Stimulated activated CD8-positive, alpha-beta memory T cell treated with anti-CD3 and anti-CD28 coated beads, Interleukin-15, amount 100 ng/mL, for 48 hours (primary cell): ENCODE data around the gene SLC4A1.

Source experiments
- DNase-seq, 2 donors: peaks; one replicate each; pipeline ENCODE4 v3.0.0-alpha.2; 2020; ENCODE audit warnings: low read depth in 2 of 2

Gene SLC4A1

GRCh38 chr17:44220213-44221083 lies 47.5 kb downstream of the SLC4A1 start:
- no peak for DNase-seq

- peak in 1 of 2 donors; percentile 50 for DNase-seq
These were observed 48.2 kb downstream of the SLC4A1 start, which contains the start of gene UBTF for GRCh38 chr17:44219616-44220212. Gene UBTF, minus strand, starts transcription at chr17:44219675. Its CDS starts 1,446 bp downstream, at chr17:44218229.

GRCh38 chr17:44219108-44219615 lies 48.8 kb downstream of the SLC4A1 start:
- DNase-seq, result peak; percentile 58 to 68

GRCh38 chr17:44218344-44219107 lies 49.4 kb downstream of the SLC4A1 start:
- DNase-seq, result peak; percentile 83 to 84

GRCh38 chr17:44217738-44218343 lies 50.1 kb downstream of the SLC4A1 start:
- no peak for DNase-seq

GRCh38 chr17:44216694-44217093 lies 51.2 kb downstream of the SLC4A1 start:
- DNase-seq, result no peak

- DNase-seq, result no peak
These were observed 51.8 kb downstream of the SLC4A1 start for GRCh38 chr17:44216173-44216572.

GRCh38 chr17:44214896-44215295 lies 53.0 kb downstream of the SLC4A1 start:
- no peak for DNase-seq

- no peak for DNase-seq
These were observed 53.8 kb downstream of the SLC4A1 start for GRCh38 chr17:44214230-44214494.

- DNase-seq, result no peak
These were observed 54.3 kb downstream of the SLC4A1 start for GRCh38 chr17:44213403-44214229.

- DNase-seq, result no peak
These were observed 55.2 kb downstream of the SLC4A1 start for GRCh38 chr17:44212507-44213402.

- DNase-seq, result no peak
These were observed 56.4 kb downstream of the SLC4A1 start for GRCh38 chr17:44211281-44212265.

- DNase-seq, result peak; percentile 89 to 91
These were observed 57.4 kb downstream of the SLC4A1 start for GRCh38 chr17:44210342-44211192.

- peak in 1 of 2 donors; percentile 58 for DNase-seq
These were observed 58.1 kb downstream of the SLC4A1 start for GRCh38 chr17:44209786-44210341.

GRCh38 chr17:44207743-44208142 lies 60.2 kb downstream of the SLC4A1 start:
- DNase-seq, result no peak

- no peak for DNase-seq
These were observed 60.6 kb downstream of the SLC4A1 start for GRCh38 chr17:44207319-44207718.

GRCh38 chr17:44206825-44207155 lies 61.1 kb downstream of the SLC4A1 start:
- no peak for DNase-seq
